Skeletal muscle cell (primary cell): ENCODE results near the gene STAC2.

ENCODE experiments used
- DNase-seq: peaks from one replicate; pipeline ENCODE4 v3.0.0-alpha.2; 2010; ENCODE audit warnings: low read depth
- H3K4me3 ChIP-seq: 2 replicates; pipeline ENCODE4 v1.5.1; 2011; ENCODE audit warnings: low read depth, mild to moderate bottlenecking, control low read depth, low read length, moderate library complexity

Gene STAC2

DNA sequence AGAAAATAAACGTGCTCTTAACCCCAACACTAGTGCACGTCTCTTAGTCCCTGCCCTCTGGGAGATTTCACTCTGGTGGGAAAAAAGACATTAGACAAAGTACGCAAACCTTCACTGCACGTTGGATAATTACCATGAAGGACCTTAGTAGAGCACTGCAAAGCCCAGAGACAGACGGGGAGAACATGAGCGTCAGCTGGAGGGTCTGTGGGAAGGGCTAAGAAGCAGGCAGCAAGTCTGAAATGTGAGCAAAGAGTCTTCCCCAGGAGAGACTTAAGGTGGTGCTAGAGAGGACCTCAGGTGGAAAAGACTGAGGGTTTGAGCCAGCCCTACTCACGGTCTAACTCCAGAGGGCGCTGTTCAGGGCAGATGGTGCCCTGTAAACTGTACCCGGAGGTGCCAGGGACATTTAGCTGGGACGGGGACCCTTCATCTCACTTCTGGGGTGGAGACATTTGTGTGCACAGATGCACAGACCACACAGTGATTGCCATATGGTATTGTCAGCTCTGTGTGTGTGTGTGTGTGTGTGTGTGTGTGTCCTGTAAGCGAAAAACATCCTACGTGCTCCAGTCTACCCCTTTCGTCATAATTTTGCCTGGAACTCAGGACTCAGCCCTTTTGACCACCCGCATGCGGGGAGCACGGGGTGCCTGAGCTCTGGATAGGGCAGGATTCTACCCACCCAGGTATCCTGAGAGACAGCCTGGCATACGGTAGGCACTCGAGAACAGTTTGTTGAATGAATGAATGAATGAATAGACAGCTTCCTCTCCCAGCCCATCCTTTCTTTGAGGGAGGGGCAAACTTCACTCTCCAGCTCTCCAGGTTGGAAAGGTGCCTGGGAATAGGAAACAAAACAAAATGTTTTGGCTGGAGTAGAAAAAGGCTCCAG lies 10.1 kb upstream of the STAC2 start:
- no peak overlapping the region for H3K4me3 ChIP-seq
- DNase-seq: no peak

DNA sequence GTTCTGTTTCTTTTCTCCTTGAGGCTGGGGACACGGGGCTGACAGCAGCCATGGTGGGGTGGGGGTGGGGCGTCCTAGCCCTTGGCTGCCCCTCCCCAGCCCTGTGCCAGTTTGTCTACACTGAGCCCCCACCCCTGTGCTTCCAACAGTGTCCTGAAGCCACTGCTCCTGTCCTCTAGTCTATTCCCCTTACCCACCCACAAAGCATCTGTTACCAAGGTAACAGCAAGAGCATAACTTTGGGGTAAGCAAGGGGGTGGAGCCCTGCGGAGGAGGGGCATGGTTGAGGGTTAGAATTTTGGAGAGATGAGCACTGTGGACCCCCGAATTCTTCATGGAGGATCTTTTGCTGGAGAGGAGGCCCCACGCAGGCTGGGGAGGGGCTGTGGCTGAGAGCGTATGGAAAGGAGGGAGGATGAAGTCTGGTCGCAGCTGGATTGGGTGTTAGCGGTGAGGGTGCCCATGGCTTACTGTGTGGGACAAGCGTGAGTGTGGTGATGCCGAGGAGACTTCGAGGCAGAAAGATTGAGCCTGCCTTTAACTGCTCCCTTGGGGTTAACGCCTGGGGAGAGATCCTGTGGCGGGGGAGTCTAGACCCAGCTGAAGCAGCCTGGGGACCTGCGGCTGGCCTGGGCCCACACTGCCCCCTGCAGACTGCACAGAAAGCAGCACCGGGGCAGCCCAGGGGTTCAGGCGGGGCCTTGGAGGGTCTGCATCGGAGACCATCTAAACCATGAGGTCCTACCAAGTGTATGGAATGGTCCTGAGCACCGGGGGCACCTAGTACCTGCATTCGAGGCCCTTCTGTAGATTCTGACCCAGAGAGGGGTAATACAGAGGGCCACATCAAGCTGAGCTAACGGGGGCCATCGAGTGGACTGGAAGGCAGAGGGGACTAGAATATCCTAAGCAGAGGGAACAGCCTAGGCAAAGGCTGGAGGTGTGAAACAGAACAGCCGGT lies 6.1 kb upstream of the STAC2 start:
- no peak overlapping the region for H3K4me3 ChIP-seq

DNA sequence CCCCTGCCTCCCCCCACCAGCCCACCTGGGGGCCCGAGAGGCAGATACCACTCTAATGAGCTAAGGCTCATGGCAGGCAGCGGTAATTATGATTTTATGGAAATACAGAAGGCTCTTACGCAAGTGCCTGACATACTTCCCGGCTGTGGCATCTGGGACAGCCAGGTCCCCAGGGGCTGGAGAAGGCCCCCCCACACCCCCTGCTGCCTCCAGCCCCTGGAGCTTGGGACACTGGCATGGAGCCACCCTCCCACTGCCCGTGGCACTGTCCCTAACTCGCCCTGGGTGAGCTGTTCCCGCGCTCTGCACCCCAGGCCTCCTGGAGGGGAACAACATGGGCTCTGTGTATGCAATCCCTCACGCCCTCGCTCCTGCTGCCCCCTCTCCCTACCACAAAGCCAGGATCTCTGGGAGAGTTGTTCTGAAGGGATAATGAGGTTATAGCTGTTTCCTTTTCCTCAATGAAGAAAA lies 5.4 kb upstream of the STAC2 start:
- no peak for DNase-seq
- H3K4me3 ChIP-seq: no peak overlapping the region

More for the DNA sequence above, 6.1 kb upstream of the STAC2 start:
- DNase-seq: no peak

DNA sequence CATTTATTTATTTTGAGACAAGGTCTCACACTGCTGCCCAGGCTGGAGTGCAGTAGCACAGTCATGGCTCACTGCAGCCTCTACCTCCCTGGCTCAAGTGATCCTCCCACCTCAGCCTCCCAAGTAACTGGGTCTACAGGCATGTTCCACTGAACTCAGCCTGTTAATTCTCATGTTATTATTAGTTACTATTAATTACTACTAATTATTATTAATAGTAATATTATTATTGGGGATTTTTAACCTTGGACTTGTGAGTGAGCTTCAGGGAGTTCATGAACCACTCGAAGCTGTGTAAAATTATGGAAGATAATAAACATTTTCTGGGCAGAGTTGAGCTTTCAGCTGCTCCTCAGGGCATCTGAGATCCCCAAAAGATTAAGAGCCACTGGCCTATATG lies 4.6 kb upstream of the STAC2 start:
- DNase-seq: no peak
- H3K4me3 ChIP-seq: no peak overlapping the region

DNA sequence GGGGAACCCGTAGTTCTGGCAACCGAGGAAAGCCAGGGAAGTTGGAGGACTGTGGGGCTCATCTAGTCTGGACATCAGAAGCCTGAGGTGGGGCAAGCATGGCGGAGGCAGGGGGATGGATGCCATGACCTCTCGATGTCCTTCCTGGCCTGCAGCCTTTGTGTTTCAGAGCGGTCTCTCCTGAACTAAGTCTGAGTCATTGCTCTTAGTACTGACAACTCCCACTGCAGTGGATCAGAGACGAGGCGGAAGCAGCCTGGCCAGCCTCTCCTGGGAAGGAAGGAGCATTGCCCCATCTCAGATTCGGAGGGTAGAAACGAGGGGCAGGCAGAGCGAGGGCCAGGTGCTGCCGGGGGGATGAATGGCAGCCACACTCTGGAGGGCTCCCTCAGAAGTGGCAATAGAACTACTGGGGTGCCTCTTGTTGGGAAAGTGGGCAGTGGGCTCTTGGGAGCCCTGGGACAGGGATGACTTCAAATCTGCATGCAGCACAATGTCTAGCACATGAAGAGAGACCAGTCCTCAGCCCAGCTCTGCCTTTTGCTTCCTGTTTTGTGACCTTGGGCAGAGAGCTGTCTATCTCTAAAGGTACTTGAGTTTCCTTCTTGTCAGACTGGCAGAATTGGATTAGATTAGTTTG lies 3.6 kb upstream of the STAC2 start:
- no peak for DNase-seq
- no peak overlapping the region for H3K4me3 ChIP-seq

DNA sequence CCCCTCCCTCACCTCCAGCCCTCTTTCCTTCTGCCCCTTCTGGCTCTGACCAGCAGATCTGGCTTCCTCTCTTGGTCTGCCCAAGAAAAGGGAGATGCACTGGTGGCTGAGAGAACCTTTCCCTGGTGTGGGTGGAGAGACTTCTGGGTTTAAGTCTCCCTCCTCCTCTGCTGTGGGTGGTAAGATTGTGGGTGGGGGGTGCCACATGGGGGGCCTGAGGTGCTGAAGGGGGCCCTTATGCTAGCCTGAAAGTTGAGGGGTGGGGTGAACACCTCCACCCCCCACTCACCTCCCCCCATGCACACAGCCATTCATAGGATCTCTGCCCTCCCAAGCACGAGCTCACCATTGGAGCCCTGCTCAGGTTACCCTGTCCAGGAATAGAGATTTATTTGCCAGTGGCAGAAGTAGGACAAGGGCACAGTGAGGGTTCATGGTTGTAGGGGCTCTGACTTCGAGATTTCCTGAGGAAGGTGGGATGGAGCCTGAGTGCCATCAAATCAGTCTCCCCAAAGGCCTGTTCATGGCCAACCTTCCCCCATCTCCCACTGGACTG lies 1.7 kb upstream of the STAC2 start:
- no peak for DNase-seq

DNA sequence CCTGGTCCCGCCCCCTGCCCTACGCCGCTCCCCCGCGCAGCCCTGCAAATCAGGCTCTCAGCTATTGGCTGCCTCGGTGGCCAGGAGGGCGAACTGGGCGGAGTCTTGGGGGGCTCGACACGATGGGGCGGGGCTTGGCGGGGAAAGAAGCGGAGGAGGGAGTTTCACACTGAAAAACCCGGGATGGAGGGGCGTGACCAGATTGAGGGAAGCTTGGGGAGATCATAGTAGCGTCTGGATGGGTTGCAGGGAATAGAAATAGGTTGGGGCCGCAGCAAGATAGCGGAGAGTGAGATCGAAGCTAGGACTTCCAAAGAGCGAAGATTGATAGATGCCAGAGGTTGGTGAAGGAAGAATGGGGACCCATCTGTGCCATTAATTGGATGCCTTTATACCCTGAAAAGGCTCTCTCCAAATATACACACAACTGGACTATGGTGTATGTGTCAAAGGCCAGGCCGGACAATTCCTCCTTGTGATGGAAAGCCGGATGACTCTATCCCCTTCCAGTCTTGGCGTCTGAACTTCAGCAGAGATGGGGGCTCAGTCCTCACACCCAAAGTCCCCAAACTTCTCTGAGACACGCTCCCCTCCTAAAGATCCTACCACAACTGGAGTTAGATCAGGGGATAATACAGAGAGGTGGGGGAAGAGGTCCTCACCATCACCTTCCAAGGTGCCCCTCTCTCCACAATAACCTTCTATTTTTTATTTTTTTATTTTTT lies 376 bp upstream of the STAC2 start:
- peak overlapping the region; percentile 43 for H3K4me3 ChIP-seq
- no peak for DNase-seq

More for the DNA sequence above, 1.7 kb upstream of the STAC2 start:
- H3K4me3 ChIP-seq: no peak overlapping the region

DNA sequence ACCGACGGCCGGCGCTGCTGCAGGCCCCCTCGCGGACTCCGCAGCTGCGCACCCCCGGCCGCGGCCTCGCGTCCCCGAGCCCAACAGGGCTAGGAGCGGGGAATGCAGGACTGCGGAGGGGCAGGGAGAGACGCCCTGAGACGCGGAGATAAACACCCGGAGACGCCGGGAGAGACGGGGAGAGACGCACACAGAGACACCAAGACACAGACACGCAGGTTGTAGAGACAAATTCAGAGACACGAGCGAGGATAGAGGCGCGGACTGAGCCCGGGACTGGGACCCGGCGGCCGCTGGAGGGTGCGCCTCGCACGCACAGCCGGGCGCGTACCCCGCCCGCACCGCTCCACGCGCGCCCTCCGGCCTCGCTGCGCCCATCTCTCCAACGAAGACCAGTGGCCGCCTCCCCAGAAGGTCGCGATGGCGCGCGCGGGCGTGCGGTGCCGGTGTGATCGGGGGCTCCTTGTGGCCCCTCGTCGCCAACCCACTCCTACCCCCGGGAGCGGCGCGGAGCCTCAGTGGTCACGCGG lies 902 bp downstream of the STAC2 start:
- H3K4me3 ChIP-seq: peak overlapping the region; percentile 43
- no peak for DNase-seq

DNA sequence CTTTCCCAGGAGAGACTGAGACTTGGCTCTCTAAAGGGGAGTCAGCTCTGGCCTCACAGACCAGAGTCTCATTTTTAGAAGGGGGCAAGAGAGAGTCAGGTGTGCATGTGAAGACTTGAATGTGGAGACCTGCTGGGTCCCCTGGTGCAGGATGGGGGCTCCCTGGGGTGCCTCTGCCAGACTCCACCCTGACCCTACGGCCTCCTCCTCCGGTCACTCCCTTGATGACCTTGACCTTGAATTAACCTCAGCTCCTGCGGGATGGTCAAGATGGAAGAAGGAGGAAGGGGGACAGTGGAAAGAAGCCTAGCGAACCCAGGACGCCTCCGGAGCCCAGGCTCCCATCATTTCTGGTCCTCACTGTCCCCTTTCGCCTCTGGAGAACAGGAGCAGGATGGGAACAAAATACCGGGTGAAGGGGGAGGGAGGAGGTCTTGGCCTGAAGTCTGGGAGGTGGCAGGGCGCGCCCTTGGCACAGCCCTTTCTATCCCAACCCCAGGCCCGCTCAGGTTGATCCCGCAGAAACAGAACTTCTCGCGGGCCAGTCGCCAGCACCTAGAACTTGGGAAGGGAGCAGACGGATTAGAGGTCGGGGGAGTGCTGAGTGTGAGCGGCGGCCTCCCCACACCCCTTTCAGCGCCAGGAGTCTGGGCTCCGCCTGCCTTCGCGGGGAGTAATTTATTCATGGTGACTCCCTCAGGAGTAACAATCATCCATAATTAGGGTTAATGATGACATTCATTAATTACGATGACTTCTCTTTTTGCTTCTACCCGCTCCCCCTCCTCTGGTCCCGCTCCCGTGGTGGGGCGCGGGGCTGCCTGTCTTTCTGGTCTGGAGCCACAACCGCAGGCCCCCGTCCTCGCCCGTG lies 1.6 kb downstream of the STAC2 start:
- no peak overlapping the region for H3K4me3 ChIP-seq
- no peak for DNase-seq

DNA sequence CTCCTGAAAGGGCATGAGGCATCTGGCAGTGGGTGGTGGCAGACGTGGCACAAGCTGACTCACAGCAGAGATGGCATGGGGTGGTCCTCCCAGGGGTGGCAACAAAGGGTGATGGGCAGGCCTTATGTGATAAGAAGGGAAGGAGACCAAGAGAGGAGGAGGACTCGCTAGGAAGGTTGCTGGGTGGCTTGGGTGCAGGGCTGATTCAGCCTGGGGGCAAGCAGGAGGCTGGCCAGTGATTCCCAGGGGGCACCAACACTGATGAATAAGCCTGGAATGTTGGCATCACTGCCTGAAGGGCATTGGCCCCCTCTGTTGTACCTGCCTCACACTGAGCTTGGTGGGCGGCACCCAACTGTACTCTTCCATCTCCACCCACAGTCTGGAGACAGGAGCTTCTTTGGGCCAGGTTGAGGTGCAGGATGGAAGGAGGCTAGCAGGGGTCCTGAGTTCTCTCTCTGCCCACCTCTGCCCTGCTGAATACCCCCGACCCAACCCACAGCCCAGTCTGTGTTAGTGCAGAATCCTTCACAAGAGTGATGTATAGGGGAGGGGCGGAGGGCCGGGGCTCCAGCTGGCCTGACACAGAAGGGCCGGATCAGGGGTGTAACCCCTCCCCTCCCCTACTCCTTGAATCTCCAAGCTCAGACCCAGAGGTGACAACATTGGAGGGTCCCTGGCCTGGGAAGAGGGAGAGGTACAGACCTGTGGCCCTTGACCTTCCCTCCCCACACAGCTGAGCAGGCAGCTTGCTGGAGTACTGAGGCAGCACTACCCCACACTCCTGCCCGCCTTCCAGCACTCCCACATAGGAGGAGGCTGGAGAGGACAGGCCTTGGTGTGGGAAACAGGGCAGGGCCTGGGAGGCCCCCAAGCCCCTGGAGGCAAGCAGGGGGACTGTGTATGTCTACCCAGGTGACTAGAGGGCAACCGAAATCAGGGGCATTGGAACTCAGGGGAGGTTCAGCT lies 2.6 kb downstream of the STAC2 start:
- H3K4me3 ChIP-seq: no peak overlapping the region
- DNase-seq: no peak

DNA sequence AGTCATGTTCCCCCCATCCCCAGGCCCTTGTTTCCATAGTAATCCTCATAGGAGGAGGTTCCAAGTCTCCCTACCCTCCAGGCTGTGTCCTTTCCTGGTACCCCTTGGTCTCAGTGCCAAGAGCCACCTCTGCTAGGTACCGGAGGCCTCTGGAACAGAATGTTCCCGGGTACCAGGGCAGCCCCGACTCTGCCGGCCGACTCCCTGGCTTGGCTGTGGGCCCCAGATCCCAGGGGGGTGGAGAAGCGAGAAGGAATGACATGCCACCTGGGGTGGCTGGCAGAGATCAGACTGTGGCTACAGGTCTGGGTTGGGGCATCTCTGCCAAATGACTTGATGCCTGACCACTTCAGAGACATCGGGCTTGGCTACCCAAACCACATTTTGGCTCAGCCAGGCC lies 3.6 kb downstream of the STAC2 start:
- DNase-seq: no peak
- no peak overlapping the region for H3K4me3 ChIP-seq

DNA sequence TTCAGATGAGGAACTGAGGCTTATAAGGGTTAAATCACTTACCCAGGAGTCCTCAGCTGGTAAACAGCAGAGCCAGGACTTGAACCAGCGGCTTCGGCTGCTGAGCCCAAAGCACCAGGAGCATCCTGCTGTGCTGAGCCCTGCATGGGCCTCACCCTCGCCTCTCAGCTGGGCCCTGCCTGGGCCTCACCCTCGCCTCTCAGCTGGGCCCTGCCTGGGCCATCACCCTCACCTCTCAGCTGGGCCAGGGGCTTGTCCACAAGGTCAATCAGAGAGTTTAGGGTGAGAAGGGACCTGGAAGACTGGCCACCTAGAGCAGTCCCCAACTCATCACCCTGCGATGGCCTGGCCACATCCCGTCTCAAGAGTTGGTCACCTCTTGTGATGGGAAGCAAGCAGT lies 4.2 kb downstream of the STAC2 start:
- no peak overlapping the region for H3K4me3 ChIP-seq
- DNase-seq: no peak

DNA sequence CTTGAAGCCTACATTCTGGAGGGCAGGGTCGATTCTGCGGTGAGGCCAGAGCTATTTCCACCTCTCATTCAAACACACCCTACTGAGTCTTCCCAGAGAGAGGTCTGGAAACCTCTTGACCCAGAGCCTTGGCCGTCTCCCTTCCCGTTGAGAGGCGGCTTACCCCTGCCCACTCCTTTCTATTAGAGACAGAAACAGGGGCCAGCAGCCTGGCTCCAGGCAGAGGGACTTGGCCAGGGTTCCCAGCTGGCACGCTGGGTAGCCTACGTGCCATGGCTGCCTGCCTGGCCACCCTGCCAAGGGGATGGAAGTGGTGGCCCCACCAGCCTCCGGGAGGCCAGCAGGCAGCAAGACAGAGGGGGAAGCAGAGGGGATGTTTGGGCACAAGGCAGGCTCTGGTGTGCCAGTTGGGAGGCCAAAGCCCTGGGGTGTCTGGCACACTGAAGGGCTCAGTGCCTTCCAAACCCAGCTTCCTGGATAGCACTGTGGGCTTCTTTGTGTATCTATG lies 6.0 kb downstream of the STAC2 start:
- no peak overlapping the region for H3K4me3 ChIP-seq
- no peak for DNase-seq

DNA sequence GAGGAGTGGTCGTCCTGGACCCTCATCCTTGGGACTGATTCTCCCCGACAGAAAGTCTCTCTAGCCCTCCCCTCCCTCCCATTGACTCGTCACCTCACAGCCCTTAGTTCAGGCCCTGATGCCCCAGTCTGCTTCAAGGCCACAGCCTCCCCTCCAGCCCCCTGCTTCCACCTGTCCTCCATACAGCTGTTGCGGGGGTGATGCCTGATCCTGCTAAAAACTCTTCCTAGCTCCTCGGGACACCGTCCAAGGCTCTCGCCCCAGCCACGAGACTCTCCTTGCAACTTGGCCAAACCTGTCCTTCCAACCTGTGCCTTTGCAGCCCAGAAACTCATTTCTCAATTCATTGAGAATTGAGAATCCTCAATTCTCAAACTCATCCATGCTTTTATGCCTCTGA lies 6.8 kb downstream of the STAC2 start:
- H3K4me3 ChIP-seq: no peak overlapping the region
- DNase-seq: no peak

DNA sequence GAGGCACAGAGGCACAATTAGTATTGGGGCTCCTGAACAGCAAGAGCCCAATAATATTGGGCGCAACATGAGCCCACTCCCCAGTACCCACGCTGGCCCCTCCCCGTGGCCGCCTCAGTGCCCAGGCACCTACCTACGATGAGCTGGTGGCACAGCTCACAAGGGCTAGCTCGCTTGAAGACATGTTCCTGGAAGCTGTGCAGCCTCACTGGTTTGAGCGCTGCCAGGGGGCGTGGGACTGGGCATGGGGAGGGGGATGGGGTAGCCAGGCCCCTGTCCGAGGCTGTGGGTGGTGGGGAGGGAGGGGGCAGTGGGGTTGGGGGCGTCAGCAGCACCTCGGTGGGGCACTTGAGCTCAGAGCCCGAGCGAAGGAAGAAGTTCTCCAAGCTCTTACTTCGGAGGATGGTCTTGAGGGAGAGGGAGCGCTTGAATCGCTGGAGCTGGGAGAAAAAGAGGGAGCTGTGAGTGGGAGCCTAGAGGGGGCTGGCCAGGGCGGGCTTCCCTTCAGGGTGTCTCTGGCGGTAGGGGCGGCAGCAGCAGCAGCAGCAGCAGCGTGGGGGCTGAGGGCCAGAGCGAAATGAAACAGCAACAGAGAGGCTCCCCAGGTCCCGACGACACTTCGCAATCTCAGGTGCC lies 7.9 kb downstream of the STAC2 start:
- no peak overlapping the region for H3K4me3 ChIP-seq
- DNase-seq: no peak

DNA sequence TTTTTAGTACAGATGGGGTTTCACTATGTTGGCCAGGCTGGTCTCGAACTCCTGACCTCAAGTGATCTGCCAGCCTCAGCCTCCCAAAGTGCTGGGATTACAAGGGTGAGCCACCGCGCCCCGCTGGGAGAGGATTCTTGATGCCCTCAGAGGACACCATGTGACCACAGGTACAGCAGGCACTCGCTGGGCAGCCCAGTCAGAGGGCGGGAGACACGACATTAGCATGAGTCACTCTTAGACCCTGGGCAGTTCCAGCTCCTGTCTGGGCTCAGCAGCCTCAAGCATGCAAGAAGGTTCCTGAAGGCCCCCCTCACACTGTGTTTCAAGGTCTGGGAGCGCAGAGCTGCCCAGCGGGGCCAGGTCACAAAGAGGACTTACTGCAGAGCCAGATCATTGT lies 11.9 kb downstream of the STAC2 start:
- no peak for DNase-seq
- H3K4me3 ChIP-seq: no peak overlapping the region
